OCI-LY7 (cell line): ENCODE results near the gene ANO6. TPM values are rescaled to one million over a fixed set of nuclear protein-coding genes. Genes with fewer than 3 reads are reported as not detected.

ENCODE experiments used
- BruUV-seq: library from RNA; stranded (reverse); fragments of 400-500 nt; replicated peaks from 2 replicates; lab custom pipeline; 2021; lab: Mats Ljungman, UMichigan
- CTCF ChIA-PET: fragments of 300-600 bp; sonication (Branson Sonifier 250); formaldehyde crosslinking; loops from one replicate; lab custom pipeline; 2022; ENCODE audit warnings: antibody characterized with exemption; ENCODE audit not compliant: unreplicated experiment; lab: Charles Lee
- POLR2A ChIA-PET: fragments of 300-600 bp; sonication (Branson Sonifier 250); formaldehyde crosslinking; loops from one replicate; lab custom pipeline; 2022; ENCODE audit warnings: antibody characterized with exemption; lab: Charles Lee
- DNase-seq: peaks from one replicate; pipeline ENCODE4 v3.0.0-alpha.2; 2015; ENCODE audit warnings: low spot score
- H2AFZ ChIP-seq: fragments of 200-600 bp; sonication (generic), shearing (Covaris generic); 2 replicates; pipeline ENCODE4 v1.6.1; 2014; ENCODE audit warnings: mild to moderate bottlenecking, antibody characterized with exemption, low read length, moderate library complexity
- H3K27ac ChIP-seq: fragments of 200-600 bp; sonication (generic); 2 replicates; pipeline ENCODE4 v1.5.1; 2014; ENCODE audit warnings: mixed run types, low read depth, mild to moderate bottlenecking, moderate library complexity, low read length, inconsistent platforms; ENCODE audit not compliant: poor library complexity, severe bottlenecking
- H3K36me3 ChIP-seq: fragments of 200-600 bp; sonication (generic); 2 replicates; pipeline ENCODE4 v1.6.1; 2014; ENCODE audit warnings: mild to moderate bottlenecking, antibody characterized with exemption, low read length, moderate library complexity, mixed read lengths; ENCODE audit not compliant: insufficient read depth
- H3K4me1 ChIP-seq: fragments of 200-600 bp; sonication (generic); 2 replicates; pipeline ENCODE4 v1.5.1; 2014; ENCODE audit warnings: mild to moderate bottlenecking, low read length; ENCODE audit not compliant: insufficient read depth, poor library complexity, severe bottlenecking
- H3K4me2 ChIP-seq: fragments of 200-600 bp; sonication (generic); 2 replicates; pipeline ENCODE4 v1.6.1; 2014; ENCODE audit warnings: mild to moderate bottlenecking, low read length
- H3K4me3 ChIP-seq: fragments of 200-600 bp; sonication (generic); 2 replicates; pipeline ENCODE4 v1.5.1; 2014; ENCODE audit warnings: mild to moderate bottlenecking, low read depth, low read length; ENCODE audit not compliant: poor library complexity, severe bottlenecking
- H3K79me2 ChIP-seq: fragments of 200-600 bp; sonication (generic); 2 replicates; pipeline ENCODE4 v1.6.1; 2016; ENCODE audit warnings: low read depth, mild to moderate bottlenecking, low read length, moderate library complexity, mixed read lengths; ENCODE audit not compliant: insufficient read depth
- H3K9me2 ChIP-seq: fragments of 200-600 bp; sonication (generic); 2 replicates; pipeline ENCODE4 v1.6.1; 2016; ENCODE audit warnings: mild to moderate bottlenecking, low read length, mixed read lengths; ENCODE audit not compliant: insufficient read depth
- H3K9me3 ChIP-seq: fragments of 200-600 bp; sonication (generic); 2 replicates; pipeline ENCODE4 v1.6.1; 2014; ENCODE audit warnings: mild to moderate bottlenecking, mixed run types, low read length, mixed read lengths
- H4K20me1 ChIP-seq: fragments of 200-600 bp; sonication (generic); 2 replicates; pipeline ENCODE4 v1.6.1; 2014; ENCODE audit warnings: mild to moderate bottlenecking, antibody characterized with exemption, low read length, moderate library complexity, mixed read lengths; ENCODE audit not compliant: insufficient read depth
- CTCF ChIP-seq: fragments of 200-600 bp; sonication (generic); conservative IDR thresholded peaks from 2 replicates; pipeline ENCODE4 v1.5.1; 2014; ENCODE audit warnings: mild to moderate bottlenecking, antibody characterized with exemption, low read length, moderate library complexity, mixed read lengths
- EZH2phosphoT487 ChIP-seq: fragments of 200-600 bp; sonication (generic); IDR thresholded peaks from 2 replicates; pipeline ENCODE4 v1.6.1; 2018; ENCODE audit warnings: low read depth, borderline replicate concordance, mild to moderate bottlenecking, mixed run types, antibody characterized with exemption, low read length, moderate library complexity, mixed read lengths
- intact Hi-C: fragments of 100-400 bp; cut with micrococcal nuclease; formaldehyde crosslinking; loops from one replicate; pipeline ENCODE4 v1.10.0; 2022; ENCODE audit not compliant: unreplicated experiment
- total RNA-seq, 2 experiments: library from RNA; depleted of rRNA in 1 of 2; stranded (reverse); fragments of >200 nt in 1 of 2; shearing (Covaris generic) in 1 of 2; gene quantifications; 2 replicates each; pipeline ENCODE4 v1.2.3, GENCODE V29; 2014 to 2022

The ANO6 gene
- total RNA-seq, 2 experiments from 2014 or later: 15.0 to 17.7 TPM

DNA sequence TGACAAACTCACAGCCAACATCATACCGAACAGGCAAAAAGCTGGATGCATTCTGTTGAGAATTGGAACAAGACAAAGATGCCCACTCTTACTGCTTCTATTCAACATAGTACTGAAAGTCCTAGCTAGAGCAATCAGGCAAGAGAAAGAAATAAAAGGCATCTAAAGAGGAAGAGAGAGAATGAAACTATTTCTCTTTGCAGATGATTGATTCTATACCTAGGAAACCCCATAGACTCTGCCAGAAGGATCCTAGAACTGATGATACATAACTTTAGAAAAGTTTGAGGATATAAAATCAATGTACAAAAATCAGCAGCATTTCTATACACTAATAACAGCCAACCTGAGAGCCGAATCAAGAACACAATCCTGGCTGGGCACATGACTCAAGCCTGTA, 6.1 kb upstream of the ANO6 start:
- H3K9me2 ChIP-seq: no peaks in the 10 kb centered on the region
- H3K4me1 ChIP-seq: peaks cover 13% of the 10 kb centered on the region
- DNase-seq: no peak
- BruUV-seq: no TSS peak
- no peak overlapping the region for H3K27ac ChIP-seq
- no peak overlapping the region for H2AFZ ChIP-seq
- H3K4me3 ChIP-seq: no peak overlapping the region
- intact Hi-C loops: loop anchor here (10.0 kb wide), 1 partner anchor 1175 kb away; no protein-coding TSS in a partner anchor
- H3K36me3 ChIP-seq: no peaks in the 10 kb centered on the region
- no peak overlapping the region for H3K4me2 ChIP-seq
- CTCF ChIA-PET: no interaction called here
- no peak for TF ChIP-seq CTCF
- TF ChIP-seq EZH2phosphoT487: no peak
- no peaks in the 10 kb centered on the region for H3K9me3 ChIP-seq
- H4K20me1 ChIP-seq: no peaks in the 10 kb centered on the region
- peaks cover 3% of the 10 kb centered on the region; the same call in 1 of the 2 replicates for H3K79me2 ChIP-seq
- POLR2A ChIA-PET: interaction anchor here (0.5 to 2.1 kb wide), 2 partner anchors 25 to 155 kb away, joined by 3 to 4 read pairs; no protein-coding TSS in a partner anchor

- Histone ChIP-seq H3K9me3 (no peaks in the 10 kb centered on the region), H3K27ac (no peak overlapping the region), H3K9me2 (no peaks in the 10 kb centered on the region), H3K4me3 (no peak overlapping the region), H3K4me2 (no peak overlapping the region), H3K36me3 (no peaks in the 10 kb centered on the region), H3K4me1 (peaks cover 6% of the 10 kb centered on the region), H2AFZ (no peak overlapping the region), H3K79me2 (peaks cover 10% of the 10 kb centered on the region; the same call in 1 of the 2 replicates), H4K20me1 (no peaks in the 10 kb centered on the region)
- POLR2A ChIA-PET: no interaction called here
- no TSS peak for BruUV-seq
- TF ChIP-seq EZH2phosphoT487 (no peak), CTCF (no peak)
- CTCF ChIA-PET: no interaction called here
- no peak for DNase-seq
- intact Hi-C loops: loop anchor here (10.0 kb wide), 1 partner anchor 1173 kb away; no protein-coding TSS in a partner anchor
Observed at GRCh38 chr12:45212064-45212463, 3.8 kb upstream of the ANO6 start.

DNA sequence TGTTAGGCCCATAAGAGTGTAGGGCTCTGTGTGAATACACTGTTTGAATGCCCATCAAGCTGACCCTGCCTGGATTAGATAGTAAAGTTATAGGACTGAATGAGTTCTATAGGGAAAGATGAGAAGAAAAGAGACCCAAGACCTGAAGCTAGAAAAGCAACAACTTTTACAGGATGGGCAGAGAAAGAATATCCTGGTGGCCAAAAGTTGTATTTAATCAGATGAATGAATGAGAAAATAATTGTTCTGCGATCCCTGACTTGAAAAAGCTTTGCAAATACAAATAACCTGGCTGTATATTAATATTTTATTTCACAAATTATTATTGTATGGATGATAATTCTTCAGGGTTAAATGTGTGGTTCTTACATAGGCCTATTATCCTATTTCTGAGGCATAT, 2.8 kb upstream of the ANO6 start:
- no peaks in the 10 kb centered on the region for H3K36me3 ChIP-seq
- ChIA-PET POLR2A (interaction anchor here (0.9 kb wide), 1 partner anchor 10 kb away, joined by 3 read pairs; no protein-coding TSS in a partner anchor), CTCF (no interaction called here)
- H3K79me2 ChIP-seq: peaks cover 20% of the 10 kb centered on the region
- no peak for DNase-seq
- no TSS peak for BruUV-seq
- peaks cover 15% of the 10 kb centered on the region for H3K4me1 ChIP-seq
- 0 out of 2 replicates have a peak, but pooled peaks cover 10% of the 10 kb centered on the region for H4K20me1 ChIP-seq
- H3K27ac ChIP-seq: no peak overlapping the region
- H3K9me2 ChIP-seq: no peaks in the 10 kb centered on the region
- TF ChIP-seq CTCF (no peak), EZH2phosphoT487 (no peak)
- no peaks in the 10 kb centered on the region for H3K9me3 ChIP-seq
- H3K4me3 ChIP-seq: no peak overlapping the region
- intact Hi-C loops: loop anchor here (10.0 kb wide), 1 partner anchor 1172 kb away; no protein-coding TSS in a partner anchor
- H3K4me2 ChIP-seq: no peak overlapping the region
- H2AFZ ChIP-seq: no peak overlapping the region
